Measurements from ENCODE around the gene NETO2.

The NETO2 gene

GRCh38 chr16:47045023-47045422 is 98.7 kb downstream of the NETO2 start:
- DNase-seq (ENCODE audit: low spot score), result no peak

GRCh38 chr16:47043970-47044684 is 99.6 kb downstream of the NETO2 start:
- DNase-seq (ENCODE audit: low spot score), result no peak

- no peak for DNase-seq (ENCODE audit: low spot score)
These were observed 100.5 kb downstream of the NETO2 start for GRCh38 chr16:47043200-47043599.

- peak; percentile 89 for DNase-seq (ENCODE audit: low spot score)
These were observed 105.8 kb downstream of the NETO2 start for GRCh38 chr16:47037746-47038458.

- DNase-seq (ENCODE audit: low spot score), result peak; percentile 13
These were observed 106.4 kb downstream of the NETO2 start for GRCh38 chr16:47037396-47037745.

- DNase-seq (ENCODE audit: low spot score), result no peak
These were observed 107.5 kb downstream of the NETO2 start for GRCh38 chr16:47036201-47036600.

- DNase-seq (ENCODE audit: low spot score), result no peak
These were observed 108.3 kb downstream of the NETO2 start for GRCh38 chr16:47035436-47035835.

GRCh38 chr16:47034455-47034854 is 109.3 kb downstream of the NETO2 start:
- no peak for DNase-seq (ENCODE audit: low spot score)

- no peak for DNase-seq (ENCODE audit: low spot score)
These were observed 110.6 kb downstream of the NETO2 start for GRCh38 chr16:47033176-47033575.

- DNase-seq (ENCODE audit: low spot score), result no peak
These were observed 114.0 kb downstream of the NETO2 start for GRCh38 chr16:47029724-47030123.

- DNase-seq (ENCODE audit: low spot score), result no peak
These were observed 114.9 kb downstream of the NETO2 start for GRCh38 chr16:47028767-47029377.

Measured in CD4-positive, alpha-beta T cell treated with Interleukin-15 for 4 hours (primary cell).